Upper lobe of left lung (tissue), 6 donors: ENCODE data around the gene WIPF1. TPM values are rescaled to one million over a fixed set of nuclear protein-coding genes. Genes with fewer than 3 reads are reported as not detected.

Source experiments
- ATAC-seq, 2 donors: fragments of 200-7000 bp; cut with Tn5 transposase; one replicate each; pipeline ENCODE4 v1.9.1; 2022; ENCODE audit warnings: mild to moderate bottlenecking in 2 of 2, moderate library complexity in 2 of 2; ENCODE audit not compliant: low FRiP score in 2 of 2
- DNase-seq, 2 donors: peaks; one replicate each; pipeline ENCODE4 v3.0.0-alpha.2; 2019 to 2020
- H3K27ac ChIP-seq, 4 donors: fragments of 200-600 bp; sonication (generic); one replicate each; pipeline ENCODE4 v1.5.1; 2016 to 2019
- H3K27me3 ChIP-seq, 4 donors: fragments of 200-600 bp; sonication (generic); one replicate each; pipeline ENCODE4 v1.5.1; 2017 to 2019
- H3K36me3 ChIP-seq, 4 donors: fragments of 200-600 bp; sonication (generic); one replicate each; pipeline ENCODE4 v1.5.1; 2016 to 2019
- H3K4me1 ChIP-seq, 4 donors: fragments of 200-600 bp; sonication (generic); one replicate each; pipeline ENCODE4 v1.5.1; 2018 to 2019
- H3K4me3 ChIP-seq, 4 donors: fragments of 200-600 bp; sonication (generic); one replicate each; pipeline ENCODE4 v1.5.1; 2017 to 2019; ENCODE audit warnings: mild to moderate bottlenecking in 2 of 4, moderate library complexity in 1 of 4
- H3K9me3 ChIP-seq, 4 donors: fragments of 200-600 bp; sonication (generic); one replicate each; pipeline ENCODE4 v1.5.1; 2018 to 2019
- EP300 ChIP-seq, 4 donors: sonication (generic); formaldehyde crosslinking; IDR thresholded peaks; one replicate each; pipeline ENCODE4 v1.5.1; 2017; ENCODE audit warnings: antibody characterized with exemption in 4 of 4, control low read depth in 2 of 4
- POLR2A ChIP-seq, 4 donors: fragments of 450-650 bp; IDR thresholded peaks; one replicate each; pipeline ENCODE4 v1.5.1; 2016 to 2017; ENCODE audit warnings: antibody characterized with exemption in 4 of 4, mild to moderate bottlenecking in 2 of 4
- POLR2AphosphoS5 ChIP-seq, 2 donors: sonication (generic); formaldehyde crosslinking; IDR thresholded peaks; one replicate each; pipeline ENCODE4 v1.5.1; 2017; ENCODE audit warnings: antibody characterized with exemption in 2 of 2
- WGBS, 2 donors: methylation state at CpG; one replicate each; pipeline ENCODE4 v1.1.5; 2017 to 2018; 5-methylcytosine and 5-hydroxymethylcytosine counted together
- total RNA-seq, 6 donors: library from RNA; depleted of rRNA in 4 of 6; stranded (reverse); fragments of >200 nt in 4 of 6; gene quantifications; one replicate each; pipeline versions ENCODE4 v1.1.0 to v1.2.1, GENCODE V29; 2016 to 2021
- TF ChIP-seq, protein P1 (sequence below), 6 experiments: fragments of 450-650 bp in 4 of 6; fragments of 200-600 bp in 2 of 6; sonication (generic) in 2 of 6; IDR thresholded peaks; one replicate each; pipeline ENCODE4 v1.5.1; 2016 to 2019; ENCODE audit warnings: antibody characterized with exemption in 6 of 6
- donor health status: DM: no; HTN: no; CAD: no; lungs with moderate emphysema.
- donor health status: DM: no; HTN: yes; CAD: no; lungs with severe emphysema.

The WIPF1 gene
- total RNA-seq, 6 donors from 2014 or later, result 25.1 to 79.0 (median 48.9) TPM

- Histone ChIP-seq H3K4me1 (no peaks in the 10 kb centered on the region), H3K4me3 (no peak overlapping the region), H3K9me3 (no peaks in the 10 kb centered on the region), H3K27ac (no peak overlapping the region), H3K27me3 (no peaks in the 10 kb centered on the region), H3K36me3 (peaks cover 0 to 53% (median 20%) of the 10 kb centered on the region in 4 donors)
- WGBS, 2 donors, result 81 to 85% methylated on average over 5 of the region's 5 CpGs
- DNase-seq (no peak), ATAC-seq (no peak)
- TF ChIP-seq POLR2AphosphoS5 (IDR thresholded peaks at IDR 0.05) (no peak), POLR2A (IDR thresholded peaks at IDR 0.05) (no peak), EP300 (IDR thresholded peaks at IDR 0.05) (no peak)
- TF ChIP-seq, protein P1, sequence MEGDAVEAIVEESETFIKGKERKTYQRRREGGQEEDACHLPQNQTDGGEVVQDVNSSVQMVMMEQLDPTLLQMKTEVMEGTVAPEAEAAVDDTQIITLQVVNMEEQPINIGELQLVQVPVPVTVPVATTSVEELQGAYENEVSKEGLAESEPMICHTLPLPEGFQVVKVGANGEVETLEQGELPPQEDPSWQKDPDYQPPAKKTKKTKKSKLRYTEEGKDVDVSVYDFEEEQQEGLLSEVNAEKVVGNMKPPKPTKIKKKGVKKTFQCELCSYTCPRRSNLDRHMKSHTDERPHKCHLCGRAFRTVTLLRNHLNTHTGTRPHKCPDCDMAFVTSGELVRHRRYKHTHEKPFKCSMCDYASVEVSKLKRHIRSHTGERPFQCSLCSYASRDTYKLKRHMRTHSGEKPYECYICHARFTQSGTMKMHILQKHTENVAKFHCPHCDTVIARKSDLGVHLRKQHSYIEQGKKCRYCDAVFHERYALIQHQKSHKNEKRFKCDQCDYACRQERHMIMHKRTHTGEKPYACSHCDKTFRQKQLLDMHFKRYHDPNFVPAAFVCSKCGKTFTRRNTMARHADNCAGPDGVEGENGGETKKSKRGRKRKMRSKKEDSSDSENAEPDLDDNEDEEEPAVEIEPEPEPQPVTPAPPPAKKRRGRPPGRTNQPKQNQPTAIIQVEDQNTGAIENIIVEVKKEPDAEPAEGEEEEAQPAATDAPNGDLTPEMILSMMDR (IDR thresholded peaks at IDR 0.05), result no peak
These were observed 35.6 kb downstream of the WIPF1 start for GRCh38 chr2:174561972-174562370.

- H3K27me3 ChIP-seq, result no peaks in the 10 kb centered on the region
These were observed 36.2 kb downstream of the WIPF1 start for GRCh38 chr2:174561283-174561971.

GRCh38 chr2:174560737-174561136 lies 36.9 kb downstream of the WIPF1 start:
- ATAC-seq (no peak), DNase-seq (no peak)
- Histone ChIP-seq H3K9me3 (no peaks in the 10 kb centered on the region), H3K36me3 (peaks cover 0 to 40% (median 14%) of the 10 kb centered on the region in 4 donors), H3K27ac (no peak overlapping the region), H3K4me1 (no peaks in the 10 kb centered on the region), H3K4me3 (no peak overlapping the region), H3K27me3 (no peaks in the 10 kb centered on the region)
- TF ChIP-seq EP300 (IDR thresholded peaks at IDR 0.05) (no peak), POLR2AphosphoS5 (IDR thresholded peaks at IDR 0.05) (no peak), POLR2A (IDR thresholded peaks at IDR 0.05) (no peak)
- TF ChIP-seq, protein P1 (IDR thresholded peaks at IDR 0.05), result no peak

More at GRCh38 chr2:174561283-174561971, 36.2 kb downstream of the WIPF1 start:
- ATAC-seq (peak in 1 of 2 donors; percentile 84), DNase-seq (no peak)
- WGBS, 2 donors, result 55 to 59% methylated on average over 8 of the region's 8 CpGs
- Histone ChIP-seq H3K4me3 (no peak overlapping the region), H3K27ac (no peak overlapping the region), H3K36me3 (peaks cover 0 to 47% (median 16%) of the 10 kb centered on the region in 4 donors), H3K9me3 (no peaks in the 10 kb centered on the region), H3K4me1 (no peaks in the 10 kb centered on the region)
- TF ChIP-seq POLR2A (IDR thresholded peaks at IDR 0.05), result no peak
- TF ChIP-seq POLR2AphosphoS5 (IDR thresholded peaks at IDR 0.05), result no peak
- no peak for TF ChIP-seq EP300 (IDR thresholded peaks at IDR 0.05)
- TF ChIP-seq, protein P1 (IDR thresholded peaks at IDR 0.05), result no peak

DNA sequence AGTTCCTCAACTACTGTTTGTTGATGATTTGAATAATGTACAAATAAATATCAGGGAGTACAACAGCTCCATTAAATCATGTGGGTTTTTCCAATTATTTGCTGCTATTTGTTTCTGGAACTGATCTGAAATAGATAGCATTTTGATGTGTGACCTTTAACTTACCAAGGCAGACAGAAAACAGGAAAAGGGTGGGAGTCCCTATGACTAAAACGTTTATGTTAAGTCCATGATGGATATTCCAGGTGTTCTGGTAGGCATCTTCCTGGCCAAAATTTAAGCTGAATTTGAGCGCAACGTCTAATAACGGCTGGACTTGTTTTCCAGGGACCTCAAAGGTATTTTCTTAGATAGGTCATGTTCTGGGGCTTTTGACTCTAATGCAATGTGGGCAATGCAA lies 41.6 kb downstream of the WIPF1 start:
- Histone ChIP-seq H3K27me3 (no peaks in the 10 kb centered on the region), H3K4me3 (no peak overlapping the region)
- no peak for TF ChIP-seq POLR2AphosphoS5 (IDR thresholded peaks at IDR 0.05)
- TF ChIP-seq EP300 (IDR thresholded peaks at IDR 0.05), result no peak

DNA sequence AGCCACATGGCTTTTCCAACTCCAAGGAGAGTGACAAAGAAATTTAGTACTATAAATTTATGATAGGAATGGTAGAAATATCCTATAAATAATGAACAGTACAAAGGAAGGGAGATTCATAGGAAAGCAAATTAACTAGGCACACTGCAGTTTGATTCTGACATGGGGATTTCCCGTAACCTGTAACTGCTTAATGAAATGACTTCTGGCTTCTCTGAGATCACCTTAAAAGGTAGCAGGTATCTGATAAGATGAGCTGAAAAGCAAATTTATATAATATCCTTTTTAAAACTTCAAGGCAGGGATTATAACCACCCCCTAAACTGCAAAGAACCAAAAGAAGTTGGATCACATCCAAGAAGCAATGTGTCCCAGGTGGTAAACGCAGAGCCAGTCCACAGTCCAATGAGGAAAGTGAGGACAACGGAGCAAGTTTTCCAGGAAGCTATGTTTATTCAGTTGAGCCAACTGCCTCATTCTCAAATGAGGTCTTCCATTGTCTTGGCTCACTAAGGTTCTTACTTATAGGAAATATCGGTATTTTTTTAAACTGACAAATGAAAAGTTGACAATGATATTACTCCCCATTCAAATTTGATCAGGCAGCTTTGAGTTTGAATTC lies 43.0 kb downstream of the WIPF1 start:
- Histone ChIP-seq H3K36me3 (peaks cover 0 to 5% (median 0%) of the 10 kb centered on the region in 4 donors), H3K9me3 (no peaks in the 10 kb centered on the region), H3K4me1 (no peaks in the 10 kb centered on the region), H3K27me3 (no peaks in the 10 kb centered on the region), H3K27ac (no peak overlapping the region), H3K4me3 (no peak overlapping the region)
- TF ChIP-seq EP300 (IDR thresholded peaks at IDR 0.05) (no peak), POLR2AphosphoS5 (IDR thresholded peaks at IDR 0.05) (no peak), POLR2A (IDR thresholded peaks at IDR 0.05) (no peak)
- TF ChIP-seq, protein P1 (IDR thresholded peaks at IDR 0.05), result no peak
- no peak for DNase-seq
- no peak for ATAC-seq
- 65 to 75% methylated on average over 4 of the region's 4 CpGs for WGBS, 2 donors

More for the DNA sequence above, 41.6 kb downstream of the WIPF1 start:
- H3K27ac ChIP-seq, result no peak overlapping the region
- no peaks in the 10 kb centered on the region for H3K9me3 ChIP-seq
- 57 to 61% methylated on average over 4 of the region's 4 CpGs for WGBS, 2 donors
- H3K4me1 ChIP-seq, result no peaks in the 10 kb centered on the region
- ATAC-seq (no peak), DNase-seq (no peak)
- peaks cover 0 to 5% (median 0%) of the 10 kb centered on the region in 4 donors for H3K36me3 ChIP-seq
